Vagina (tissue), 2 donors: ENCODE measurements around the gene PDIA6. TPM values are rescaled to one million over a fixed set of nuclear protein-coding genes. Genes with fewer than 3 reads are reported as not detected.

Experiments used
- DNase-seq, 2 donors: peaks; one replicate each; pipeline ENCODE4 v3.0.0-alpha.2; 2017; ENCODE audit errors: extremely low spot score in 2 of 2
- H3K27ac ChIP-seq: fragments of 200-600 bp; sonication (generic); one replicate; pipeline ENCODE4 v1.5.1; 2019
- H3K27me3 ChIP-seq: fragments of 200-600 bp; sonication (generic); one replicate; pipeline ENCODE4 v1.5.1; 2019
- H3K36me3 ChIP-seq, 2 donors: fragments of 200-600 bp; sonication (generic); one replicate each; pipeline ENCODE4 v1.5.1; 2017 to 2019
- H3K4me1 ChIP-seq: fragments of 200-600 bp; sonication (generic); one replicate; pipeline ENCODE4 v1.5.1; 2019
- H3K4me3 ChIP-seq, 2 donors: fragments of 200-600 bp; sonication (generic); 1 replicate in 1 of 2; 2 replicates in 1 of 2; pipeline ENCODE4 v1.5.1; 2016 to 2019
- H3K9me3 ChIP-seq: fragments of 200-600 bp; sonication (generic); one replicate; pipeline ENCODE4 v1.5.1; 2019
- CTCF ChIP-seq, 3 experiments: fragments of 450-650 bp in 2 of 3; fragments of 200-600 bp in 1 of 3; sonication (generic) in 1 of 3; IDR thresholded peaks; one replicate each; pipeline ENCODE4 v1.5.1; 2017 to 2019; ENCODE audit warnings: antibody characterized with exemption in 3 of 3, mild to moderate bottlenecking in 2 of 3, moderate library complexity in 2 of 3
- POLR2A ChIP-seq, 2 donors: fragments of 450-650 bp; IDR thresholded peaks; one replicate each; pipeline ENCODE4 v1.6.1; 2017; ENCODE audit warnings: antibody characterized with exemption in 2 of 2, mild to moderate bottlenecking in 2 of 2, moderate library complexity in 2 of 2
- POLR2AphosphoS5 ChIP-seq, 2 donors: sonication (generic); formaldehyde crosslinking; IDR thresholded peaks; one replicate each; pipeline ENCODE4 v1.9.0; 2017; ENCODE audit warnings: antibody characterized with exemption in 2 of 2, mild to moderate bottlenecking in 2 of 2, low read depth in 1 of 2; ENCODE audit not compliant: insufficient read depth in 1 of 2
- intact Hi-C: fragments of 100-400 bp; cut with DNase I; formaldehyde crosslinking; loops from one replicate; pipeline ENCODE4 v1.15.1; 2023
- total RNA-seq: library from RNA; depleted of rRNA; stranded (reverse); fragments of >200 nt; gene quantifications from one replicate; pipeline ENCODE4 v1.2.3, GENCODE V29; 2016

Gene PDIA6
- total RNA-seq, 1 donor from 2014 or later: 55.0 TPM

GRCh38 chr2:10832203-10832936, 19.8 kb upstream of the PDIA6 start:
- H3K27me3 ChIP-seq: no peaks in the 10 kb centered on the region
- no peak for DNase-seq

GRCh38 chr2:10831400-10831985, 18.9 kb upstream of the PDIA6 start:
- no peak for DNase-seq
- no peak overlapping the region for H3K27ac ChIP-seq
- no peaks in the 10 kb centered on the region for H3K9me3 ChIP-seq
- H3K27me3 ChIP-seq: no peaks in the 10 kb centered on the region
- no peak overlapping the region for H3K4me3 ChIP-seq
- no peaks in the 10 kb centered on the region for H3K4me1 ChIP-seq
- H3K36me3 ChIP-seq: no peaks in the 10 kb centered on the region
- intact Hi-C loops: no loop called here
- TF ChIP-seq CTCF (IDR thresholded peaks at IDR 0.05) (no peak), POLR2A (IDR thresholded peaks at IDR 0.05) (no peak), POLR2AphosphoS5 (IDR thresholded peaks at IDR 0.05; ENCODE audit: insufficient read depth in 1 of 2, low read depth in 1 of 2) (no peak)

More at GRCh38 chr2:10832203-10832936, 19.8 kb upstream of the PDIA6 start:
- no peak overlapping the region for H3K4me3 ChIP-seq
- intact Hi-C loops: loop anchor here (2.0 kb wide), 1 partner anchor 70 kb away; no protein-coding TSS in a partner anchor
- H3K27ac ChIP-seq: no peak overlapping the region
- no peaks in the 10 kb centered on the region for H3K9me3 ChIP-seq
- no peaks in the 10 kb centered on the region for H3K36me3 ChIP-seq
- no peaks in the 10 kb centered on the region for H3K4me1 ChIP-seq
- TF ChIP-seq POLR2A (IDR thresholded peaks at IDR 0.05): no peak
- peak; percentile 76 to 80 (median 77) for TF ChIP-seq CTCF (IDR thresholded peaks at IDR 0.05)

- no peak overlapping the region for H3K27ac ChIP-seq
- intact Hi-C loops: no loop called here
- no peaks in the 10 kb centered on the region for H3K27me3 ChIP-seq
- no peaks in the 10 kb centered on the region for H3K36me3 ChIP-seq
- H3K4me1 ChIP-seq: no peaks in the 10 kb centered on the region
- TF ChIP-seq CTCF (IDR thresholded peaks at IDR 0.05): no peak
- TF ChIP-seq POLR2A (IDR thresholded peaks at IDR 0.05): no peak
- no peaks in the 10 kb centered on the region for H3K9me3 ChIP-seq
- no peak overlapping the region for H3K4me3 ChIP-seq
- no peak for DNase-seq
Observed at GRCh38 chr2:10830641-10831399, 18.2 kb upstream of the PDIA6 start.

- Histone ChIP-seq H3K36me3 (no peaks in the 10 kb centered on the region), H3K27me3 (no peaks in the 10 kb centered on the region), H3K9me3 (no peaks in the 10 kb centered on the region), H3K4me3 (no peak overlapping the region), H3K27ac (no peak overlapping the region), H3K4me1 (no peaks in the 10 kb centered on the region)
- no peak for TF ChIP-seq POLR2AphosphoS5 (IDR thresholded peaks at IDR 0.05; ENCODE audit: insufficient read depth in 1 of 2, low read depth in 1 of 2)
- TF ChIP-seq POLR2A (IDR thresholded peaks at IDR 0.05): no peak
- no peak for TF ChIP-seq CTCF (IDR thresholded peaks at IDR 0.05)
- intact Hi-C loops: no loop called here
- DNase-seq: no peak
Observed at GRCh38 chr2:10830203-10830602, 17.6 kb upstream of the PDIA6 start.
